Loucy (cell line): ENCODE measurements around the gene SOAT2.

Experiments used
- CTCF ChIP-seq: fragments of 200-600 bp; sonication (generic); conservative IDR thresholded peaks from 2 replicates; pipeline ENCODE4 v1.5.1; 2014; ENCODE audit warnings: mild to moderate bottlenecking, antibody characterized with exemption, low read length
- EZH2phosphoT487 ChIP-seq: fragments of 200-600 bp; IDR thresholded peaks from 2 replicates; pipeline ENCODE4 v1.6.1; 2018; ENCODE audit warnings: antibody characterized with exemption, mild to moderate bottlenecking, moderate library complexity, borderline replicate concordance

GRCh38 chr12:53100466-53101151 lies 2.7 kb upstream of the SOAT2 start:
- no peak for TF ChIP-seq CTCF
- no peak for TF ChIP-seq EZH2phosphoT487
